IPS-15b (cell line): ENCODE results near the gene CIDEA.

Experiments used
- H3K27me3 ChIP-seq: one replicate; pipeline ENCODE4 v1.6.1; 2013; ENCODE audit warnings: low read length; ENCODE audit not compliant: control insufficient read depth, insufficient read depth
- H3K36me3 ChIP-seq: one replicate; pipeline ENCODE4 v1.6.1; 2013; ENCODE audit warnings: low read length; ENCODE audit not compliant: control insufficient read depth, insufficient read depth
- H3K4me1 ChIP-seq: one replicate; pipeline ENCODE4 v1.6.1; 2013; ENCODE audit warnings: mild to moderate bottlenecking, low read length; ENCODE audit not compliant: control insufficient read depth, insufficient read depth
- H3K4me3 ChIP-seq: one replicate; pipeline ENCODE4 v1.5.1; 2013; ENCODE audit warnings: low read depth, low read length
- H3K9ac ChIP-seq: one replicate; pipeline ENCODE4 v1.6.1; 2013; ENCODE audit warnings: low read depth, mild to moderate bottlenecking, low read length
- H3K9me3 ChIP-seq: one replicate; pipeline ENCODE4 v1.6.1; 2013; ENCODE audit warnings: mild to moderate bottlenecking, low read length; ENCODE audit not compliant: control insufficient read depth, insufficient read depth

Gene CIDEA

GRCh38 chr18:12245793-12246135, 8.4 kb upstream of the CIDEA start:
- no peaks in the 10 kb centered on the region for H3K9me3 ChIP-seq
- H3K4me1 ChIP-seq, result no peaks in the 10 kb centered on the region
- no peaks in the 10 kb centered on the region for H3K36me3 ChIP-seq
- no peak overlapping the region for H3K4me3 ChIP-seq
- H3K9ac ChIP-seq, result no peak overlapping the region
- peaks cover 33% of the 10 kb centered on the region for H3K27me3 ChIP-seq

GRCh38 chr18:12246849-12247808, 7.0 kb upstream of the CIDEA start:
- H3K36me3 ChIP-seq, result no peaks in the 10 kb centered on the region
- H3K9ac ChIP-seq, result no peak overlapping the region
- no peak overlapping the region for H3K4me3 ChIP-seq
- no peaks in the 10 kb centered on the region for H3K9me3 ChIP-seq
- peaks cover 45% of the 10 kb centered on the region for H3K27me3 ChIP-seq
- H3K4me1 ChIP-seq, result no peaks in the 10 kb centered on the region

- no peak overlapping the region for H3K4me3 ChIP-seq
- H3K27me3 ChIP-seq, result peaks cover 53% of the 10 kb centered on the region
- no peaks in the 10 kb centered on the region for H3K36me3 ChIP-seq
- no peaks in the 10 kb centered on the region for H3K9me3 ChIP-seq
- H3K4me1 ChIP-seq, result no peaks in the 10 kb centered on the region
- no peak overlapping the region for H3K9ac ChIP-seq
Observed at GRCh38 chr18:12247946-12248345, 6.2 kb upstream of the CIDEA start.

- H3K4me3 ChIP-seq, result no peak overlapping the region
- H3K4me1 ChIP-seq, result peaks cover 4% of the 10 kb centered on the region
- H3K27me3 ChIP-seq, result peaks cover 65% of the 10 kb centered on the region
- H3K9me3 ChIP-seq, result no peaks in the 10 kb centered on the region
- H3K36me3 ChIP-seq, result no peaks in the 10 kb centered on the region
- no peak overlapping the region for H3K9ac ChIP-seq
Observed at GRCh38 chr18:12248926-12249720, 5.0 kb upstream of the CIDEA start.

GRCh38 chr18:12251311-12251710, 2.9 kb upstream of the CIDEA start:
- Histone ChIP-seq H3K36me3 (no peaks in the 10 kb centered on the region), H3K4me1 (peaks cover 4% of the 10 kb centered on the region), H3K9ac (no peak overlapping the region), H3K4me3 (no peak overlapping the region), H3K27me3 (peaks cover 82% of the 10 kb centered on the region), H3K9me3 (no peaks in the 10 kb centered on the region)

GRCh38 chr18:12252061-12252460, 2.1 kb upstream of the CIDEA start:
- Histone ChIP-seq H3K9me3 (no peaks in the 10 kb centered on the region), H3K27me3 (peaks cover 84% of the 10 kb centered on the region), H3K4me1 (peaks cover 4% of the 10 kb centered on the region), H3K4me3 (no peak overlapping the region), H3K36me3 (no peaks in the 10 kb centered on the region), H3K9ac (no peak overlapping the region)

- Histone ChIP-seq H3K4me1 (peaks cover 4% of the 10 kb centered on the region), H3K27me3 (peaks cover 85% of the 10 kb centered on the region), H3K9ac (no peak overlapping the region), H3K36me3 (no peaks in the 10 kb centered on the region), H3K4me3 (peak overlapping the region; percentile 59), H3K9me3 (no peaks in the 10 kb centered on the region)
Observed at GRCh38 chr18:12253027-12253426, 1.1 kb upstream of the CIDEA start.

- Histone ChIP-seq H3K9ac (no peak overlapping the region), H3K36me3 (no peaks in the 10 kb centered on the region), H3K4me1 (peaks cover 4% of the 10 kb centered on the region), H3K4me3 (peak overlapping the region; percentile 59), H3K9me3 (no peaks in the 10 kb centered on the region), H3K27me3 (peaks cover 83% of the 10 kb centered on the region)
Observed at GRCh38 chr18:12253663-12254135, 462 bp upstream of the CIDEA start.

- Histone ChIP-seq H3K36me3 (no peaks in the 10 kb centered on the region), H3K9me3 (no peaks in the 10 kb centered on the region), H3K9ac (no peak overlapping the region), H3K27me3 (peaks cover 74% of the 10 kb centered on the region), H3K4me3 (peak overlapping the region; percentile 59), H3K4me1 (peaks cover 4% of the 10 kb centered on the region)
Observed at GRCh38 chr18:12254820-12255511, 805 bp downstream of the CIDEA start.

GRCh38 chr18:12255626-12256026, 1.5 kb downstream of the CIDEA start:
- H3K27me3 ChIP-seq, result peaks cover 74% of the 10 kb centered on the region
- H3K9me3 ChIP-seq, result no peaks in the 10 kb centered on the region
- H3K9ac ChIP-seq, result no peak overlapping the region
- H3K36me3 ChIP-seq, result no peaks in the 10 kb centered on the region
- peaks cover 4% of the 10 kb centered on the region for H3K4me1 ChIP-seq
- H3K4me3 ChIP-seq, result no peak overlapping the region

- Histone ChIP-seq H3K36me3 (no peaks in the 10 kb centered on the region), H3K4me1 (peaks cover 4% of the 10 kb centered on the region), H3K4me3 (no peak overlapping the region), H3K27me3 (peaks cover 64% of the 10 kb centered on the region), H3K9ac (no peak overlapping the region), H3K9me3 (no peaks in the 10 kb centered on the region)
Observed at GRCh38 chr18:12256951-12257350, 2.8 kb downstream of the CIDEA start.
